GOT3 (cell line): Measurements from ENCODE around the gene TEC.
"Not testable (repeated sequence)": the region's sequence is repeated elsewhere in the genome, so short reads cannot be mapped to it uniquely, and the experiment has no call there.

ENCODE experiments used
- DNase-seq: peaks from one replicate; lab custom pipeline; 2025; ENCODE audit warnings: mixed read lengths; lab: John Stamatoyannopoulos, UW

TEC gene

DNA sequence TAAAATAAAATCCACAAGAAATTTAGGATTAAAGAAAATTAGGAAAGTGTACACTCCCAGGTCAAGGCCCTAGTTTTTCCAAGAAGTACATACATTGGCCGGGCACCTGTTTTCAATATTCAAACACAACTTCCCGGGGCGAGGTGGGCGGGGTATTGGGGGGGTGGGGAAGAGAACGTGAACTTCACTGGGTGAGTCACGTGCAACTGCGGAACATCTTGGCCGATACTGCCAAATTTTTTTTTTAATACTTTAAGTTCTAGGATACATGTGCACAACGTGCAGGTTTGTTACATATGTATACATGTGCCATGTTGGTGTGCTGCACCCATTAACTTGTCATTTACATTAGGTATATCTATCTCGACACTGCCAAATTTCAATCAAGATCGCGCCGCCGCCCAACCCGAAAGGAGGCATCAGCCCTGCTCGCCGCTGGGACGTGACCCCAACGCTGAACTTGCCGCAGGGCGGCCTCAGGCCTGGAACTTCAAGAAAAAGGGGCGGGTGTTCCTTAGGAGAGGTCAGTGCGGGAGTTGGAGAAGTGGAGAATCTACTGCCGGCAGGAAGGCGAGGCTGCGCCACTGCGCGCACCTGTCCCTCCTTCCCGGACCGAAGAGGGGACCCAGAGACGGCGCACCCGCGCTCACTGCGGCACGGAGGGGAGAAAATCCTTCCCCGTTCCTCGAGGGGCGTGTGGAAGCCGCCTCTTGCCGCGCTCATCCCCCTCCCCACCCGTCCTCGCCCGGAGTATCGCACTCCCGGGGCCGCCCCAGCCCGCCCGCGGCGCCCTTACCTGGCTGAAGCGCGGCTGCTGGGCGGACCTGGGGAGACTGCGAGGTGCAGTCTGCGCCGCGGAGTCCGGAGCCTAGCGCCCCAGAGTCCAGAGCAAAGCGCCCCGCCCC lies at the start of gene TEC:
TSS of gene TEC (minus strand) at position 883 of the 905 bp plus-strand sequence. CDS start 41,224 bp downstream, outside the sequence.
- DNase-seq = no peak

DNA sequence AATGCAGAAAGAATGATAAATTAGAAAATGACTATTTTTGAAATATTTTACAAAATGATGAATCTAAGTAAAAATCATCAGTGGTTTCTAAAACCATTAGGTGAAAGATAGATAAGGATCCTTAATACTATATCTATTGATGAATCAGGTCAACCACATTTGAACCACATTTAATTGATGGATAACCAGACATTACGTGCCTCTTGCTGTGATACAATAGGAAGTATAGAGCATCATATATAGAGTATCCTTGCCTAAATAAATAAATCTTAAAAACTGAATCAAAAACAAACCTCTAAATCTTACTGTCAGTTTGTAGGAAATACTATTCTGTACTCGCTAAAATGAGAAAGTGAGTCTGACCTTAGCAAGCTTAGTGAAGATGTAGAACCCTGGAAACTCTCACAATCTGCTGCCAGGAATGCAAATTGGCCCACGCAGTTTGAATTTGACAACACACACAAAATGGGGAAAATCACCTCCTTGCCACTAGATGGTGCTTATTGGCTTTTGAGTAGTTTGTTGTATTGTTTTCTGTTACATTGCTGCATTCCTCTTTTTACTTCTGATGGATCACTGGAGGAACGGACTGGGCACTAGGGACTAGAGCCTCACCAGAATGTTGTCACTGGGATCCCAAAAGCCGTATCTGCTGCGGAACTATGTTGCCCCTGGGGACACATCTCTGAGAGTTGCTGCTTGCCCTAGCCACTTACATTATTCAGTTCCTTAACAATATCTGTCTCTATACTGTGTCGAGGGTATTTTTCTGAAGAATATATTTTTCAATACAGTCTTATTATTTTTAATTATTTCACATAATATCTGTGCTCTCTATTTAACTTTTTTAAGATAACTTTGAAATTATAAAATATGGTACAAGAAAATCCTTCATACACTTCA lies 46.3 kb upstream of the TEC start:
- DNase-seq = no peak

DNA sequence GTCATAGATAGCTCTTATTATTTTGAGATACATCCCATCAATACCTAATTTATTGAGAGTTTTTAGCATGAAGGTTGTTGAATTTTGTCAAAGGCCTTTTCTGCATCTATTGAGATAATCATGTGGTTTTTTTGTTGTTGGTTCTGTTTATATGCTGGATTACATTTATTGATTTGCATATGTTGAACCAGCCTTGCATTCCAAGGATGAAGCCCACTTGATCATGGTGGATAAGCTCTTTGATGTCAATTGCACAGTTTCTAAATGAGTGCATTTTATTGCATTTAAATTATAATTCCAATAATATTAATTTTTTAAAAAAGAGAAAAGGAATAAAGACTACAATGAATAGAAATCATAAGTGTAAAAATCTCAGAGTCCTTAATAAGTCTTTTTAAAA lies 45.1 kb upstream of the TEC start:
- DNase-seq = not testable (repeated sequence)

DNA sequence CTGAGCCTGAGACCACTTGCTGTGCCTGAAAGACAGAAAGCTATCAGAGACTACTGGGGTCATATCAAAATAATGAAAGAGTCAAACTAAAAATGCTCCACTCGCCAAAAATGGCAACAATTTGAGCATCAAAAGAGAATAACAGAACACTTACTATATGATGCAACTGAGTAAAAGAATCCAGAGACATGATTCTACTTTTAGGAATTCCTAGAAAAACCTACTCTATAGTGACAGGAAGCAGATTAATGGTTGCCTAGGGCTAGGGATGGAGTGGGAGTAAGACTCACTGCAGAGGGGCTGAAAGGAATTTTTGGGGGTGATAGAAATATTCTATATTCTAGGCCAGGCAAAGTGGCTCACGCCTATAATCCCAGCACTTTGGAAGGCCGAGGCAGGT lies 42.3 kb upstream of the TEC start:
- DNase-seq = no peak

DNA sequence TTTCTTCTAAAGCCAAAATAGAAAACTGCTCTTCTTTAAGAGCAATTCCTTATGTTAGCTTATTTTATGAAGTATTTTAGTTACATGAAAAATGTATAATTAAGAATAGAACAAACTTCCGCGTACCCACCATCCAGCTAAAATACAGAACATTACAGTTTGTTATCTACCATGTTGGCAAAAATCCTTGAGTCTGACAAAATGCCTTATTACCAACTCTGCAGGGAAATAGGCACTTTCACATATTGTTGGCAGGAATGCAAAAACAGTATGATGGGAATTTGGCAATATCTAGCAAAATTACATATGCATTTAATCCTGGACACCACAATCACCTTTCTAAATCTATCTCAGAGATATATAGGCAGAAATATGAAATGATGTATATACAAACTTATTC lies 39.3 kb upstream of the TEC start:
- DNase-seq = no peak

DNA sequence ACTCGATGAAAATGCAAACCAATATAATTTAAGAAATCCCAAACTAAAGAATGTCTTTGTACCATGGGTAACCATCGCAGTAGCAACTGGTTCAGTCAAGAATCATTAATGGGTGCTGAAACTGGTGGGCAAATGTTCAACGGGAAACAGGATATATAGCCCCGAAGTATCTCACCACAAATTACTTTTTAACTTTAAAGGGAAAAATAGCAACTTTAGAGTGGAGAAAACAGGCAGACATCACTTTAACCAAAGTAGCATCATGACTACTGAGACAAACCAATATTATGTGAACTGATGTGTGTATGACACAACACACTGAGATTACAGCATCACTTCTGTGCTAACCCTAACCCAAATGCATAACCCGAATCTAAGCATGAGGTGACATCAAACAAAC lies 37.9 kb upstream of the TEC start:
- no peak for DNase-seq

DNA sequence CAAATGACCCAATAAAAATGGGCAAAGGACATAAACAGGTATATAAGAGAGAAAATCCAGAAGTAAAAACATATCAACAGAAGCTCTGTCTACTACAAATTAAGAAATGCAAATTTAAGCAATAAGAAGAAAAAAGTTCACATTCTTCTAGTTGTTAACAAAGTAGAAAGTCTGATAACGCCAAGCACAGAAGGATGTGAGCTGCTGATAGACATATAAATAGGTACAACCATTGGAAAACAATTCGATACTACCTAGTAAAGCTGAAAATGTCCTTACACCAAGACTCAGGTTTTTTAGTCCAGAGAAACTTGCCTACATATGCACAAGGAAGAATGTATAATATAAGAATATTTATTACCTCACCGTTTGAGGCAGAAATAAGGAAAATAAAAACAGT lies 35.9 kb upstream of the TEC start:
- no peak for DNase-seq

DNA sequence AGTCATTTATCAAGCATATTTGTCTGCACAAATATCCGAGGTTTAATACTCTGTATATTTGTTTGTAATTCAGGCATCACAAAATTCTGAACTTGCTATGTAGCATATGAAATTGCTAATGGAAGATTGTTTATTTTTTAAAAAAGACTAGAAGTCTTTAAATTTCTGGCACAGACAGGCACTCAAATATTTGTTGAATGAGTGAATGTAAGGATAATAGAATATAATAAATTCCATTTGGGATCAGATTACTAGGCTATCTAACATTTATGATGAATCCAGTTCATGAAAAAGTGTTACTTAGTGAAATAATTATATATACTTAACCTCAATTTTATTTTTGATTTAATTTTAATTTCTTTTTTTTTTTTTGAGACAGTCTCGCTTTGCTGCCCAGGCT lies 30.4 kb upstream of the TEC start:
- DNase-seq = no peak

DNA sequence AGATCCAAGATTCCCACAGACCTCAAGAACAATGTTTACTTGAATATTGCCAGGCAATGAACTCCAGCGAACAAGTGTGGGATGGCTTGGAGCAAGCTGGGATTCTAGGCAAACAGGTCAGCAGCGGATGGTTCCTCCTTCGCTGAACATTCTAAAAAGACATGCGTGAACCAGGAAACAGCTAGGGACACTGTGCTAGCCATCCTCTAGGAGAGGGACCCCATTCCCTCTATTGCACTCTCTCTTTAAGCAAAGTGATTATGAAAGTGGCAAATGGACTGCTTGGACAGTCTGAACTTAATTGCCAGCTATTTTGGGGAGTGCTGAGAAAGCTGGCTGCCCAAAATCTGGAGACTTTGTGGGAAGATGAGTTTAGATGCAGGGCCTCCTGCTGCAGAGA lies 29.9 kb upstream of the TEC start:
- DNase-seq = no peak

DNA sequence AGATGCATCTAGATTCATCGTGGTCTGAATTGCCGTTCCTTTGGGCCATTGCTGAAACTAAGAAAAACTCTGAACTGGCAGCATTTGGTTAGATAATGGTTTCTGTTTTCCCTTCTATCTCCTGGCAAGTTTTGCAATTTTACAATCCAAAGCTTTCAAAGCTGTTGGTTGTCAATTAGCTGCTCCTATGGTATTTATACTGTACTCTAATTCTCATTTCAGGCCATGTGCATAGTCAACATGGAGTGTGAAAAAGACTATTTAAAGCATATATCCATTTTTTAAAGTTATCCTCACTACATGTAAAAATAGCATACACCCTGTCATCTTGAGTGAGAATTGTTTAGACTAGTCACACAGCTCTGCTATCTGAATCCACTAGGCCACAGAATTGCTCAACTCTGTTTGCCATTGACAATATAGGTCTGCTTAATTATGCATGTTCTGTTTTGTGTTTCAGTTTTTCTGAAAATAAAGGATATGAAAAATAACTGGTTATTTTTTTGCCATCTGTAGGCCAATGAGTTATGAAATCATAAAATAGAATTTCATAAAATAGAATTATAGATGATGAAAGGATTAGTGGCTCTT lies 27.7 kb upstream of the TEC start:
- DNase-seq = no peak

DNA sequence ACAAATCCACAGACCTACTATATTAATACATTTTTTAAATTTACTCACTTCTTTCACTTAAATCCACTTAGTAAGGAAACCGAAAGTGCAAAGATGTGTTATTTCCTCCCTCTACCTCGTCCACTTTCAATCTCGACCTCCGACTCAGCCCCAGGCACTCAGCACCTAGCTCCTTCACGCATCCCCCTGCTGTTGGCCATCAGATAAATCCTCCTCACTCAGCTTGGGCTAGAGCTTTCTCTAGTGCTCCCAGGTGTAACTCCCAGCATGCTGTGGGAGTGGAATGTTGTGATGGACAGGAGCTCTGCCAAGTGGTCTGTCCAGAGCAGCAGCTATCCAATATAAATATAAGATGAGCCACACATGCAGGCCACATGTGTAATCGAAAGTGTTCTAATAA lies 26.7 kb upstream of the TEC start:
- no peak for DNase-seq

DNA sequence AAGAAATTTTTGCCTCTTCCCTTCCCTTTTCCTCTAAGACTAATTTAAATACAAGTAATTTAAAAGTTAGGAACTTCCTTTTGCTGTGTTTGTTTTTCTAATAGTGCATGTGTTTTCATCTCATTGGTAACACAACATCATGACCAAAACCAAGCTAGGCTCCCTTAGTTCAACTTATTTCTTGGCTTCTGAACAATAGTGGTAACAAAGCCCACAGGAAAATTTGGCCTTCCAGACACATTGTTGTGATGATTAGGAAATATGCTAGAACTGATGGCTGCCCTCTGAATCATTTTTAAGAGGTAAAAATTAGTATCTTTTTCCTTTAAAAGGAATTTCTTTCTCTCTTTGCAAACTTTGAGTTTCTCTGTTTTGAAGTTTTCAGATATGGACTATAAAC lies 25.5 kb upstream of the TEC start:
- DNase-seq = no peak

DNA sequence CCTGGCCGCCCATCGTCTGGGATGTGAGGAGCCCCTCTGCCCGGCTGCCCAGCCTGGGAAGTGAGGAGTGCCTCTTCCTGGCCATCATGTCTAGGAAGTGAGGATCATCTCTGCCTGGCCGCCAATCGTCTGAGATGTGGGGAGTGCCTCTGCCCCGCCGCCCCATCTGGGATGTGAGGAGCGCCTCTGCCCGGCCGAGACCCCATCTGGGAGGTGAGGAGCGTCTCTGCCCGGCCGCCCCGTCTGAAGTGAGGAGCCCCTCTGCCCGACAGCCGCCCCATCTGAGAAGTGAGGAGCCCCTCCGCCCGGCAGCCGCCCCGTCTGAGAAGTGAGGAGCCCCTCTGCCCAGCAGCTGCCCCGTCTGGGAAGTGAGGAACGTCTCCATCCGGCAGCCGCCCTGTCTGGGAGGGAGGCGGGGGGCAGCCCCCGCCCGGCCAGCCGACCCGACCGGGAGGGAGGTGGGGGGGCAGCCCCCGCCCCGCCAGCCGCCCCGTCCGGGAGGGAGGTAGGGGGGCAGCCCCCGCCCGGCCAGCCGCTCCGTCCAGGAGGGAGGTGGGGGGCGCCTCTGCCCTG lies 22.7 kb upstream of the TEC start:
- not testable (repeated sequence) for DNase-seq

DNA sequence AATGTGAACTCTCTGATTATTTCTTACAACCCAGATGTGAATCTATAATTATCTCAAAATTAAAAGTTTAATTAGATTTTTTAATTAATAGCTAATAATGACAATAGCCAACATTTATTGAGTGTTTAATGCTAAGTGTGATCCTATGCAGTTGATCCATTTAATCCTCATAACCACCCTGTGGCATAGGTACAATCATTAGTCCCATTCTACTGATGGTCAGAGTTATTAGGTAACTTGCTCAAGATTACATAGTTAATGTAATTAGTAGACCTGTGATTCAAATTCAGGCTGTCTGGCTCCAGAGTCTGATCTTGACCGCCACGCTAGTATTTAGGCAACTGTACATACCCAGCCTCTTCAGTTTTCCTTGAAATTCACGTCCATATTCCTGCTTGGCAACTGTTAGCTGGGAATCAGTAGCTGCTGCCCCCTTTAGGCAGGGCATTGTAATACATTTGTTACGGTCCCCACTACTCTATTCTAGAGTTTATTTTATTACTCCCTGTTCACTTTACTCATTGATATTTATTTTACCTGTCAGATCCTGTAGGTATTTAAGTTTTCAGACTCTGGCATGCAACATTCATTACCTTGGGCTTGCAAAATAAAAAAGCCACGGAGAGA lies 20.6 kb upstream of the TEC start:
- no peak for DNase-seq

DNA sequence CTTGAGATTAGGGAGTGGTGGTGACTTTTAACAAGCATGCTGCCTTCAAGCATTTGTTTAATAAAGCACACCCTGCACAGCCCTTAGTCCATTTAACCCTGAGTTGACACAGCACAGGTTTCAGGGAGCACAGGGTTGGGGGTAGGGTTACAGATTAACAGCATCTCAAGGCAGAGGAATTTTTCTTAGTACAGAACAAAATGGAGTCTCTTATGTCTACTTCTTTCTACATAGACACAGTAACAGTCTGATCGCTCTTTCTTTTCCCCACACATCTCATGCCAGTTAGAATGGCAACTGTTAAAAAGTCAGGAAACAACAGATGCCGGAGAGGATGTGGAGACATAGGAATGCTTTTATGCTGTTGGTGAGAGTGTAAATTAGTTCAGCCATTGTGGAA lies 16.4 kb upstream of the TEC start:
- not testable (repeated sequence) for DNase-seq

DNA sequence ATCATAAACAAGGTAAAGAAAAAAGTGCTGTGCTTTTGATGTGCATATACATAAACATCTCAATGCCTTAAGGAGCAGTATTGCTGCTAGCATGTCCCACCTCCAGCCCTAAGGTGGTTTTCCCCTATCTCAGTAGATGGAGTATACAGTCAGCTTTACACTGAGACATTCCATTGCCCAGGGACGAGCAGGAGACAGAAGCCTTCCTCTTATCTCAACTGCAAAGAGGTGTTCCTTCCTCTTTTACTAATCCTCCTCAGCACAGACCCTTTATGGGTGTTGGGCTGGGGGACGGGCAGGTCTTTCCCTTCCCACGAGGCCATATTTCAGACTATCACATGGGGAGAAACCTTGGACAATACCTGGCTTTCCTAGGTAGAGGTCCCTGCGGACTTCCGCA lies 16.0 kb upstream of the TEC start:
- not testable (repeated sequence) for DNase-seq

DNA sequence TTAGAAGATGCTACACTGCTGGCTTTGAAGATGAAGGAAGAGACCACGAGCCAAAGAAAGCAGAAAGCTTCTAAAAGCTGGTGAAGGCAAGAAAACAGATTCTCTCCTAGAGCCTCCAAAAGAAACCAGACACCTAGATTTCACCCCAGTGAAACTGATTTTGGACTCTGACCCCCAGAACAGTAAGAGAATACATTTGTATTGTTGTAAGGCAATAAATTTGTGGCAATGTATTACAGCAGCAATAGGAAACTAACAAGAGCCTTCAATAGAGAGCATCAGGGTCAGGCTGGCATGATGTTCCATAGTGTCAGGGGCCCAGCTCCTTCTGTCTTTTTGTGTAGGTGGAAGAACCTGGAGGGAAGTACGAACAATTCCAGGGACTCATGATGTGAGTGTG lies 6.0 kb upstream of the TEC start:
- no peak for DNase-seq

DNA sequence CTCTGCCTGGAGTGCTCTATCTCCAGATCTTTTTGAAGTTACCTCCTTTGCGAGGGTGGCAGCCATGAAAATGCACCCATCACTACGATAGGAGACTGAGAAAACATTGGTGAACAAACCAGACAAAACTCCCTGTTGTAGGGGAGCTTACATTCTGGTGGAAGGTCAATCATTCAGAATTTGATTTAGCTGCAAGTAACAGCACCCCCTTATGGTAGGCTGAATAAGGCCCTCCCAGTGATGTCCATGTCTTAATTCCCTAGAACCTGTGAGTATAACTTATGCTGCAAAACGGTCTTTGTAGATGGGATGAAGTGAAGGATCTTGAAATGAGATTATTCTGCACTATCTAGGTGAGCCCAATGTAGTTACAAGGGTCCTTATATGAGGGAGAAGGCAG lies 5.6 kb upstream of the TEC start:
- DNase-seq = no peak

DNA sequence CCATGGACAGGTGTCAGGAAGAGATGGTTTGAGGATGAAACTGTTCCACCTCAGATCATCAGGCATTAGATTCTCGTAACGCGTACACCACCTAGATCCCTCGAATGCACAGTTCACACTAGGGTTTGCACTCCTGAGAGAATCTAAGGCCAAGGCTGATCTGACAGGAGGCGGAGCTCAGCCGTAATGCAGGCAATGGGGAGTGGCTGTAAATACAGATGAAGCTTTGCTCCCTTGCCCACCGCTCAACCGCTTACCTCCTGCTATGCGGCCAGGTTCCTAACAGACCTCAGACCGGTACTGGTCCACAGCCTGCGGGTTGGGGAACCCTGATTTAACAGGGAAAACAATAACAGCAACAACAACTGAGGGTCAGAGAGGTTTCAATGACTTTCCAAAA lies 2.0 kb upstream of the TEC start:
- no peak for DNase-seq

DNA sequence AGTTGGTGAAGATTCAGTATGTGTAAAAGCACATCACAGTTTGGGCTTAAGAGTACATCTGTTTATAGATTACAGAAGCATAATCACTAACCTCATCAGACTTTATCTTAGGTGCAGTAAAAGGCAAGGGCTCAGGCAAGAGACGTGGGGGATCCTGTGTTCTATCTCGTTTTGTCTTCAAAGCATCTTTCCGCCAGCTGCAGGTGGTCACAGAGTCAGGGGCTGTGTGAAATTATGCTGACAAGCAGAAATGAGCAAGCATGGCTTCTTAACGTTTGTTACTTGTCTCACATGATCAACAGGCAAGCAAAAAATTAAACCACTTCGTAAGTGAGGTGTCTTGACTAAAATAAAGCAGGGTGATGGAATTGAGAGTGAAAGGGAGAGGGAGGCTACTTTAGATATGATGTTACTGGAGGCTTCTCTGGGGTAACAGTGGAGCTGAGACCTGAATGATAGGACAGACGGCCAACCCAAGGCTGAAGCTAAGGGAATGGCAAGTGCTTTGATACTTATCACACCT lies 1.4 kb upstream of the TEC start:
- no peak for DNase-seq

DNA sequence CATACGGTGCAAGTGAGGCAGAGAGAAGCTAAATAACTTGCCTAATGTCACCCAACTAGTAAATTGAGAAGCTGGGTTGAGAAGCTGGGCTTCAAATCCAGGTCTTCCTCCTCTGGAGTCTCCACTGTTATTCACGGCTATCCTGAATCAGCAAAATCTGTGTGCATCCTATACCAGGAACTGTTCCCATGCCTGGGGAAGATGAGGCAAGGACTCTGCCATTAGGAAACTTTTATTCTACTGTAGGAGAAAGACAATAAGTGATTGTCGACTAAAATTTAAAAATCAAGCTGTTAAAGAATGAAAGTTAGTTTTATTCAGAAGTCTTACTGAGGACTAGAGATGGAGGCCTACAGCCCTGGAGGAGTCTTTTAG lies 872 bp upstream of the TEC start:
- no peak for DNase-seq
